OCI-LY7 (cell line): ENCODE data around the gene SPOCK1. TPM values are rescaled to one million over a fixed set of nuclear protein-coding genes. Genes with fewer than 3 reads are reported as not detected.
"Not testable (repeated sequence)": the region's sequence is repeated elsewhere in the genome, so short reads cannot be mapped to it uniquely, and the experiment has no call there.

Source experiments
- BruUV-seq: library from RNA; stranded (reverse); fragments of 400-500 nt; replicated peaks from 2 replicates; lab custom pipeline; 2021; lab: Mats Ljungman, UMichigan
- CTCF ChIA-PET: fragments of 300-600 bp; sonication (Branson Sonifier 250); formaldehyde crosslinking; loops from one replicate; lab custom pipeline; 2022; ENCODE audit warnings: antibody characterized with exemption; ENCODE audit not compliant: unreplicated experiment; lab: Charles Lee
- POLR2A ChIA-PET: fragments of 300-600 bp; sonication (Branson Sonifier 250); formaldehyde crosslinking; loops from one replicate; lab custom pipeline; 2022; ENCODE audit warnings: antibody characterized with exemption; lab: Charles Lee
- DNase-seq: peaks from one replicate; pipeline ENCODE4 v3.0.0-alpha.2; 2015; ENCODE audit warnings: low spot score
- H2AFZ ChIP-seq: fragments of 200-600 bp; sonication (generic), shearing (Covaris generic); 2 replicates; pipeline ENCODE4 v1.6.1; 2014; ENCODE audit warnings: mild to moderate bottlenecking, antibody characterized with exemption, low read length, moderate library complexity
- H3K27ac ChIP-seq: fragments of 200-600 bp; sonication (generic); 2 replicates; pipeline ENCODE4 v1.5.1; 2014; ENCODE audit warnings: mixed run types, low read depth, mild to moderate bottlenecking, moderate library complexity, low read length, inconsistent platforms; ENCODE audit not compliant: poor library complexity, severe bottlenecking
- H3K36me3 ChIP-seq: fragments of 200-600 bp; sonication (generic); 2 replicates; pipeline ENCODE4 v1.6.1; 2014; ENCODE audit warnings: mild to moderate bottlenecking, antibody characterized with exemption, low read length, moderate library complexity, mixed read lengths; ENCODE audit not compliant: insufficient read depth
- H3K4me1 ChIP-seq: fragments of 200-600 bp; sonication (generic); 2 replicates; pipeline ENCODE4 v1.5.1; 2014; ENCODE audit warnings: mild to moderate bottlenecking, low read length; ENCODE audit not compliant: insufficient read depth, poor library complexity, severe bottlenecking
- H3K4me2 ChIP-seq: fragments of 200-600 bp; sonication (generic); 2 replicates; pipeline ENCODE4 v1.6.1; 2014; ENCODE audit warnings: mild to moderate bottlenecking, low read length
- H3K4me3 ChIP-seq: fragments of 200-600 bp; sonication (generic); 2 replicates; pipeline ENCODE4 v1.5.1; 2014; ENCODE audit warnings: mild to moderate bottlenecking, low read depth, low read length; ENCODE audit not compliant: poor library complexity, severe bottlenecking
- H3K79me2 ChIP-seq: fragments of 200-600 bp; sonication (generic); 2 replicates; pipeline ENCODE4 v1.6.1; 2016; ENCODE audit warnings: low read depth, mild to moderate bottlenecking, low read length, moderate library complexity, mixed read lengths; ENCODE audit not compliant: insufficient read depth
- H3K9me2 ChIP-seq: fragments of 200-600 bp; sonication (generic); 2 replicates; pipeline ENCODE4 v1.6.1; 2016; ENCODE audit warnings: mild to moderate bottlenecking, low read length, mixed read lengths; ENCODE audit not compliant: insufficient read depth
- H3K9me3 ChIP-seq: fragments of 200-600 bp; sonication (generic); 2 replicates; pipeline ENCODE4 v1.6.1; 2014; ENCODE audit warnings: mild to moderate bottlenecking, mixed run types, low read length, mixed read lengths
- H4K20me1 ChIP-seq: fragments of 200-600 bp; sonication (generic); 2 replicates; pipeline ENCODE4 v1.6.1; 2014; ENCODE audit warnings: mild to moderate bottlenecking, antibody characterized with exemption, low read length, moderate library complexity, mixed read lengths; ENCODE audit not compliant: insufficient read depth
- EZH2phosphoT487 ChIP-seq: fragments of 200-600 bp; sonication (generic); IDR thresholded peaks from 2 replicates; pipeline ENCODE4 v1.6.1; 2018; ENCODE audit warnings: low read depth, borderline replicate concordance, mild to moderate bottlenecking, mixed run types, antibody characterized with exemption, low read length, moderate library complexity, mixed read lengths
- intact Hi-C: fragments of 100-400 bp; cut with micrococcal nuclease; formaldehyde crosslinking; loops from one replicate; pipeline ENCODE4 v1.10.0; 2022; ENCODE audit not compliant: unreplicated experiment
- total RNA-seq, 2 experiments: library from RNA; depleted of rRNA in 1 of 2; stranded (reverse); fragments of >200 nt in 1 of 2; shearing (Covaris generic) in 1 of 2; gene quantifications; 2 replicates each; pipeline ENCODE4 v1.2.3, GENCODE V29; 2014 to 2022
- TF ChIP-seq, protein P1 (sequence below): fragments of 200-600 bp; sonication (generic); conservative IDR thresholded peaks from 2 replicates; pipeline ENCODE4 v1.5.1; 2014; ENCODE audit warnings: mild to moderate bottlenecking, antibody characterized with exemption, low read length, moderate library complexity, mixed read lengths

SPOCK1 gene
- total RNA-seq, 2 experiments from 2014 or later, result 0.29 to 1.5 TPM

DNA sequence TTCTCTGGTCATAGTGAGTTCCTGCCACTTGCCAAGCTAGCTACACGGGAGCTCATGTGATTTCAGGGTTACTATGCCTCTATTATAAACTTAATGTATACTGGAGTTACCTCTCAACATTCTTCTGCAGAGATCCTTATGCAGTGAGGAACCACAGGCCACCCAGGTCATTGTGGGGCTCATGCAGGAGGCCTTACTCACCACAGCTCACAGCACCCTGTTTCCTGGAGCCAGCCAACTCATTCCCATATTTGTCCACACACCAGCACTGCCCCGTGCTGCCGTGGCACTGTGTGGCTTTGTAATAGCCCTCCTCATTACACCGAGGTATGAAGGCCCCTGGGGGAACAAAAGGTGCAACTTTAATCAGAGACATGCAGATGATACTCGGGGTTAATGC is 520.0 kb downstream of the SPOCK1 start:
- Histone ChIP-seq H3K9me3 (no peaks in the 10 kb centered on the region), H3K36me3 (no peaks in the 10 kb centered on the region), H3K9me2 (no peaks in the 10 kb centered on the region), H3K4me3 (no peak overlapping the region), H2AFZ (peak overlapping the region; percentile 23; the same call in 1 of the 2 replicates), H3K4me1 (no peaks in the 10 kb centered on the region), H3K4me2 (no peak overlapping the region), H4K20me1 (no peaks in the 10 kb centered on the region), H3K27ac (no peak overlapping the region), H3K79me2 (no peaks in the 10 kb centered on the region)
- no peak for DNase-seq
- TF ChIP-seq EZH2phosphoT487, result no peak
- TF ChIP-seq, protein P1, sequence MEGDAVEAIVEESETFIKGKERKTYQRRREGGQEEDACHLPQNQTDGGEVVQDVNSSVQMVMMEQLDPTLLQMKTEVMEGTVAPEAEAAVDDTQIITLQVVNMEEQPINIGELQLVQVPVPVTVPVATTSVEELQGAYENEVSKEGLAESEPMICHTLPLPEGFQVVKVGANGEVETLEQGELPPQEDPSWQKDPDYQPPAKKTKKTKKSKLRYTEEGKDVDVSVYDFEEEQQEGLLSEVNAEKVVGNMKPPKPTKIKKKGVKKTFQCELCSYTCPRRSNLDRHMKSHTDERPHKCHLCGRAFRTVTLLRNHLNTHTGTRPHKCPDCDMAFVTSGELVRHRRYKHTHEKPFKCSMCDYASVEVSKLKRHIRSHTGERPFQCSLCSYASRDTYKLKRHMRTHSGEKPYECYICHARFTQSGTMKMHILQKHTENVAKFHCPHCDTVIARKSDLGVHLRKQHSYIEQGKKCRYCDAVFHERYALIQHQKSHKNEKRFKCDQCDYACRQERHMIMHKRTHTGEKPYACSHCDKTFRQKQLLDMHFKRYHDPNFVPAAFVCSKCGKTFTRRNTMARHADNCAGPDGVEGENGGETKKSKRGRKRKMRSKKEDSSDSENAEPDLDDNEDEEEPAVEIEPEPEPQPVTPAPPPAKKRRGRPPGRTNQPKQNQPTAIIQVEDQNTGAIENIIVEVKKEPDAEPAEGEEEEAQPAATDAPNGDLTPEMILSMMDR, result no peak
- CTCF ChIA-PET, result no interaction called here
- intact Hi-C loops, result no loop called here
- BruUV-seq, result no TSS peak
- POLR2A ChIA-PET, result no interaction called here

DNA sequence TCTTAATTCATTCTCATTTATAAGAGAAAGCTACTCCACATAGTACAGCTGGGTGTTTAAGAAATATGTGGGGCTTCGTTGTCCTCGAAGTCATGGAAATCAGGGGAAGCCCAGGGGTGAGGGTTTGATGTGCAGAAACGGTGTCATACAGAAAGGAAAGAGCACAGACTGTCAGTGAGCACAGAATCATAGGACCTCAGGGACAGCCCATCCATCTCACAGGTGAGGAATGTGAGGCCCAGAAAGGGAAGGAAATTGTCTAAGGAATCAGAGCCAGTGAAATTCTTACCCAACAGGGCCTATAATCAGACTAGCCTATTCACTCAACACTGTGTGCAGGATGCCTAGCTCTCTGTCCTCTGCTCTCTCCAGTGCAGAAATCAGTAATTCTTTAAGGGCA is 535.6 kb downstream of the SPOCK1 start:
- BruUV-seq, result no TSS peak
- TF ChIP-seq, protein P1, result no peak
- no peak for TF ChIP-seq EZH2phosphoT487
- no peak for DNase-seq
- no peak overlapping the region for H2AFZ ChIP-seq
- intact Hi-C loops, result no loop called here
- CTCF ChIA-PET, result no interaction called here
- H3K79me2 ChIP-seq, result no peaks in the 10 kb centered on the region
- no peaks in the 10 kb centered on the region for H3K4me1 ChIP-seq
- H3K27ac ChIP-seq, result no peak overlapping the region
- no peak overlapping the region for H3K4me2 ChIP-seq
- H3K9me3 ChIP-seq, result no peaks in the 10 kb centered on the region
- H3K36me3 ChIP-seq, result no peaks in the 10 kb centered on the region
- no peaks in the 10 kb centered on the region for H3K9me2 ChIP-seq
- POLR2A ChIA-PET, result interaction anchor here (1.1 to 1.5 kb wide), 3 partner anchors 14 to 64 kb away, joined by 3 to 4 read pairs (median 3); no protein-coding TSS in a partner anchor
- no peaks in the 10 kb centered on the region for H4K20me1 ChIP-seq
- no peak overlapping the region for H3K4me3 ChIP-seq

DNA sequence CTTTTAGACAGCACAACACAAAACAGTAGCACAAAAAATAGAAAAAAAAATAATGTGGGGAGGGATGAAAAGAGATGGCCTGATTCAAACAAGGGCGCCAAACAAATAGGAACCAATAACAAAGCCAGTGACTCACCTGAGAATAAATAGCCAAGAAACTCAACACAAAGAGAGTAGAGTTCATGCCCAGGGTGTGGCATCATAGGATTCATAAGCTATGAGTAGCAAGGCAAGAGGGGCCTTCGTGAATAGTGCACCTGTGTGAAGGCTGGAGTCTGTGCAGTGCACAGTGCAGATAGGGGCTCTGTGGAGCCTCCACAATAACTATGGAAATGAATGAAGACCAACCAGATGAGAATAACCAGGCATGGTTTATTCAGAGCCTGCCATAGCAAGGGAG is 541.7 kb downstream of the SPOCK1 start:
- no peak for DNase-seq
- no peak for TF ChIP-seq EZH2phosphoT487
- TF ChIP-seq, protein P1, result no peak
- no peak overlapping the region for H3K27ac ChIP-seq
- no peaks in the 10 kb centered on the region for H3K79me2 ChIP-seq
- no peaks in the 10 kb centered on the region for H4K20me1 ChIP-seq
- no peaks in the 10 kb centered on the region for H3K9me2 ChIP-seq
- no peak overlapping the region for H2AFZ ChIP-seq
- no peaks in the 10 kb centered on the region for H3K9me3 ChIP-seq
- CTCF ChIA-PET, result no interaction called here
- H3K4me3 ChIP-seq, result no peak overlapping the region
- no peak overlapping the region for H3K4me2 ChIP-seq
- BruUV-seq, result no TSS peak
- H3K4me1 ChIP-seq, result no peaks in the 10 kb centered on the region
- intact Hi-C loops, result no loop called here
- POLR2A ChIA-PET, result interaction anchor here (0.8 kb wide), 1 partner anchor 24 kb away, joined by 5 read pairs; no protein-coding TSS in a partner anchor
- H3K36me3 ChIP-seq, result no peaks in the 10 kb centered on the region

DNA sequence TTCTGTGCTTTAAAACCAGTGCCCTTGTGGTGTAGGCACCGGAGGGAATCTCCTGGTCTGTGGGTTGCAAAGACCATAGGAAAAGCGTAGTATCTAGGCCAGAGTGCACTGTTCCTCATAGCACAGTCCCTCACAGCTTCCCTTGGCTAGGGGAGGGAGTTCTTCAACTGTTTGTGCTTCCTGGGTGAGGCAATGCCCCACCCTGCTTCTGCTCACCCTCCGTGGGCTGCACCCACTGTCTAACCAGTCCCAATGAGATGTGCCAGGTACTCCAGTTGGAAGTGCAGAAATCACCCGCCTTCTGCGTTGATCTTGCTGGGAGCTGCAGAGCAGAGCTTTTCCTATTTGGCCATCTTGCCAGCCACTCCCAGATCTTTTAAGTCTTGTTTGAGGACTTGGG is 545.0 kb downstream of the SPOCK1 start:
- H3K9me2 ChIP-seq, CTCF ChIA-PET: not testable (repeated sequence)
- POLR2A ChIA-PET, result interaction anchor here (1.1 kb wide), 1 partner anchor 16 kb away, joined by 3 read pairs; no protein-coding TSS in a partner anchor

More for the DNA sequence above, 545.0 kb downstream of the SPOCK1 start:
- H3K4me2 ChIP-seq, H3K4me3 ChIP-seq, H3K79me2 ChIP-seq, H3K9me3 ChIP-seq, BruUV-seq, DNase-seq, H2AFZ ChIP-seq, H3K36me3 ChIP-seq, H3K27ac ChIP-seq, H3K4me1 ChIP-seq, intact Hi-C loops, H4K20me1 ChIP-seq: not testable (repeated sequence)
